K562 (cell line): ENCODE results near the gene HSD17B8. TPM values are rescaled to one million over a fixed set of nuclear protein-coding genes. Genes with fewer than 3 reads are reported as not detected.

ENCODE experiments used
- ARHGAP35 ChIP-seq: fragments of 450-650 bp; IDR thresholded peaks from 2 replicates; pipeline ENCODE4 v1.6.1; 2018; ENCODE audit not compliant: partially characterized antibody
- BHLHE40 ChIP-seq: IDR thresholded peaks from 2 replicates; pipeline ENCODE4 v1.6.1; 2011; ENCODE audit warnings: low read length, improper control_type of control experiment
- BRCA1 ChIP-seq, 2 experiments: fragments of 450-650 bp in 1 of 2; sonication (generic) in 1 of 2; formaldehyde crosslinking in 1 of 2; IDR thresholded peaks; 2 replicates each; pipeline versions ENCODE4 v1.5.0 to v1.6.1; 2017 to 2020; ENCODE audit warnings: mild to moderate bottlenecking in 1 of 2, missing genetic modification reagents in 1 of 2
- CREB3L1 ChIP-seq: fragments of 450-650 bp; IDR thresholded peaks from 2 replicates; pipeline ENCODE4 v1.6.1; 2014; ENCODE audit warnings: low read depth, mild to moderate bottlenecking, moderate library complexity, borderline replicate concordance
- DPF2 ChIP-seq: fragments of 450-650 bp; IDR thresholded peaks from 2 replicates; pipeline ENCODE4 v1.6.1; 2016
- E2F3 ChIP-seq: fragments of 250-450 bp; sonication (Bioruptor Pico); IDR thresholded peaks from 2 replicates; pipeline ENCODE4 v1.4.0; 2020; ENCODE audit warnings: mild to moderate bottlenecking
- ESRRA ChIP-seq: fragments of 450-650 bp; IDR thresholded peaks from 2 replicates; pipeline ENCODE4 v1.6.1; 2014; ENCODE audit warnings: low read depth, mild to moderate bottlenecking, moderate library complexity, borderline replicate concordance
- HCFC1 ChIP-seq: IDR thresholded peaks from 2 replicates; pipeline ENCODE4 v1.6.1; 2012; ENCODE audit warnings: low read depth, low read length, improper control_type of control experiment
- MLLT1 ChIP-seq, 2 experiments: fragments of 450-650 bp; IDR thresholded peaks; 2 replicates each; pipeline ENCODE4 v1.6.1; 2016
- SIN3A ChIP-seq, 2 experiments: fragments of 150-350 bp in 1 of 2; IDR thresholded peaks; 2 replicates each; pipeline ENCODE4 v1.6.1; 2011 to 2016; ENCODE audit warnings: borderline replicate concordance in 2 of 2, low read depth in 2 of 2, low read length in 2 of 2, mild to moderate bottlenecking in 2 of 2, moderate library complexity in 2 of 2; ENCODE audit not compliant: control insufficient read depth in 1 of 2
- STAT5A ChIP-seq: IDR thresholded peaks from 2 replicates; pipeline ENCODE4 v1.6.1; 2012; ENCODE audit warnings: low read length, inconsistent platforms, borderline replicate concordance
- VEZF1 ChIP-seq: fragments of 200-800 bp; sonication (Bioruptor generic); IDR thresholded peaks from 2 replicates; pipeline ENCODE4 v1.6.1; 2017; ENCODE audit warnings: missing genetic modification characterization, missing compliant biosample characterization
- ZBTB33 ChIP-seq: sonication (generic); formaldehyde crosslinking; IDR thresholded peaks from 2 replicates; pipeline ENCODE4 v1.8.1; 2023; ENCODE audit warnings: mild to moderate bottlenecking, missing genetic modification reagents
- ZNF280A ChIP-seq: fragments of 450-650 bp; IDR thresholded peaks from 2 replicates; pipeline ENCODE4 v1.6.1; 2018; ENCODE audit warnings: mild to moderate bottlenecking, low read depth; ENCODE audit not compliant: partially characterized antibody
- polyA plus RNA-seq, 8 experiments: library from polyadenylated mRNA; depleted of rRNA in 4 of 8; stranded (reverse) in 5 of 8; unstranded in 3 of 8; fragments of >200 nt; fragmentation: Nextera tagmentation in 2 of 8; fragmentation: Illumina TruSeq in 1 of 8; extraction: Ambion mirVana in 2 of 8; extraction: Trizol in 1 of 8; gene quantifications; 2 replicates each; pipeline versions ENCODE4 v1.2.1 to v1.2.3, GENCODE V29; 2011 to 2014; ENCODE audit warnings: inconsistent platforms in 1 of 8, missing spikeins in 1 of 8
- total RNA-seq, 7 experiments: library from RNA; depleted of rRNA in 6 of 7; stranded (reverse); fragments of >200 nt in 6 of 7; fragmentation: Illumina TruSeq in 2 of 7; extraction: Trizol in 2 of 7; gene quantifications; 2 replicates each; pipeline versions ENCODE4 v1.2.1 to v1.2.3, GENCODE V29; 2011 to 2021; ENCODE audit warnings: low replicate concordance in 1 of 7

Gene HSD17B8
- total and polyA plus RNA-seq, 9 of the 15 experiments (the other 6 are each of a cell fraction or from before 2014, with no cell fraction given) = 3.7 to 35.2 (median 14.2) TPM

- no peak for TF ChIP-seq DPF2
- TF ChIP-seq HCFC1 = peak; percentile 64; the same call in 1 of the 2 replicates
- peak; percentile 85 to 95; a peak in 3 of 4 replicates for TF ChIP-seq SIN3A (IDR thresholded peaks at IDR 0.05; ENCODE audit: borderline replicate concordance in 2 of 2, control insufficient read depth in 1 of 2, low read depth in 2 of 2, low read length in 2 of 2)
- TF ChIP-seq CREB3L1 = peak; percentile 85
- TF ChIP-seq ESRRA = peak; percentile 45
- TF ChIP-seq E2F3 (CRISPR knock-in tag) = peak; percentile 90
- peak in 1 of 2 experiments; percentile 40; a peak in 1 of 4 replicates for TF ChIP-seq MLLT1 (IDR thresholded peaks at IDR 0.05)
- TF ChIP-seq BHLHE40 = peak; percentile 42; the same call in 1 of the 2 replicates
- no peak for TF ChIP-seq STAT5A
- TF ChIP-seq ARHGAP35 = no peak
- no peak for TF ChIP-seq ZBTB33 (CRISPR knock-in tag)
- peak; percentile 100 for TF ChIP-seq VEZF1 (CRISPR knock-in tag)
- TF ChIP-seq BRCA1 (IDR thresholded peaks at IDR 0.05) = no peak
- TF ChIP-seq BRCA1 (CRISPR knock-in tag; IDR thresholded peaks at IDR 0.05) = no peak
- TF ChIP-seq ZNF280A = no peak
These were observed 3.9 kb downstream of the HSD17B8 start, which contains the start of gene RING1 (continued) for GRCh38 chr6:33208091-33208967.
